HL-60 (cell line): Measurements from ENCODE around the gene GALNT1.

Experiments used
- DNase-seq, 2 experiments: peaks; one replicate each; pipeline ENCODE4 v3.0.0-alpha.2; 2010 to 2020; ENCODE audit warnings: low read depth in 1 of 2, low spot score in 1 of 2
- H3K27ac ChIP-seq: fragments of 250-450 bp; sonication (Bioruptor Pico); replicated peaks from 2 replicates; pipeline ENCODE4 v1.5.1; 2020; ENCODE audit warnings: mild to moderate bottlenecking, moderate library complexity
- H3K27me3 ChIP-seq: fragments of 250-450 bp; sonication (Bioruptor Pico); 2 replicates; pipeline ENCODE4 v1.5.1; 2021; ENCODE audit warnings: mild to moderate bottlenecking, moderate library complexity; ENCODE audit not compliant: insufficient read depth, poor library complexity, severe bottlenecking
- H3K4me3 ChIP-seq: replicated peaks from 2 replicates; pipeline ENCODE4 v1.5.1; 2011; ENCODE audit warnings: mild to moderate bottlenecking, control low read depth, low read length; ENCODE audit not compliant: insufficient read depth
- CTCF ChIP-seq: IDR thresholded peaks from one replicate; pipeline ENCODE4 v1.5.1; 2011; ENCODE audit warnings: low read length, control low read depth, inconsistent platforms; ENCODE audit not compliant: insufficient read depth
- GABPA ChIP-seq: IDR thresholded peaks from 2 replicates; pipeline ENCODE4 v1.6.1; 2012; ENCODE audit warnings: low read depth
- POLR2AphosphoS5 ChIP-seq: IDR thresholded peaks from 2 replicates; pipeline ENCODE4 v1.6.1; 2012; ENCODE audit warnings: low read depth
- REST ChIP-seq: IDR thresholded peaks from 2 replicates; pipeline ENCODE4 v1.6.1; 2012; ENCODE audit warnings: low read depth; ENCODE audit not compliant: insufficient replicate concordance
- SPI1 ChIP-seq: IDR thresholded peaks from 2 replicates; pipeline ENCODE4 v1.6.1; 2012; ENCODE audit warnings: low read depth, mild to moderate bottlenecking, borderline replicate concordance

GALNT1 gene

GRCh38 chr18:35696307-35696706 lies 114.8 kb downstream of the GALNT1 start:
- no peak for TF ChIP-seq POLR2AphosphoS5
- no peak for TF ChIP-seq CTCF
- TF ChIP-seq SPI1 = no peak
- TF ChIP-seq GABPA = no peak
- no peak for TF ChIP-seq REST
- H3K27me3 ChIP-seq = no peaks in the 10 kb centered on the region
- no peak for DNase-seq
- no peak overlapping the region for H3K27ac ChIP-seq
- H3K4me3 ChIP-seq = no peak overlapping the region

- H3K27ac ChIP-seq = no peak overlapping the region
- no peak for DNase-seq
- H3K4me3 ChIP-seq = no peak overlapping the region
- TF ChIP-seq POLR2AphosphoS5 (no peak), GABPA (no peak), CTCF (no peak), REST (no peak), SPI1 (no peak)
- no peaks in the 10 kb centered on the region for H3K27me3 ChIP-seq
Measured at GRCh38 chr18:35697869-35698268, 116.3 kb downstream of the GALNT1 start.

GRCh38 chr18:35703043-35703688 lies 121.6 kb downstream of the GALNT1 start:
- DNase-seq = no peak
- no peak overlapping the region for H3K4me3 ChIP-seq
- no peaks in the 10 kb centered on the region for H3K27me3 ChIP-seq
- no peak for TF ChIP-seq POLR2AphosphoS5
- no peak for TF ChIP-seq SPI1
- TF ChIP-seq CTCF = no peak
- TF ChIP-seq REST = no peak
- TF ChIP-seq GABPA = no peak
- no peak overlapping the region for H3K27ac ChIP-seq
